ENCODE data around the gene TSPEAR. TPM values are rescaled to one million over a fixed set of nuclear protein-coding genes. Genes with fewer than 3 reads are reported as not detected.

TSPEAR gene
- total RNA-seq, 2 donors from 2014 or later: 1.5 to 6.0 TPM

DNA sequence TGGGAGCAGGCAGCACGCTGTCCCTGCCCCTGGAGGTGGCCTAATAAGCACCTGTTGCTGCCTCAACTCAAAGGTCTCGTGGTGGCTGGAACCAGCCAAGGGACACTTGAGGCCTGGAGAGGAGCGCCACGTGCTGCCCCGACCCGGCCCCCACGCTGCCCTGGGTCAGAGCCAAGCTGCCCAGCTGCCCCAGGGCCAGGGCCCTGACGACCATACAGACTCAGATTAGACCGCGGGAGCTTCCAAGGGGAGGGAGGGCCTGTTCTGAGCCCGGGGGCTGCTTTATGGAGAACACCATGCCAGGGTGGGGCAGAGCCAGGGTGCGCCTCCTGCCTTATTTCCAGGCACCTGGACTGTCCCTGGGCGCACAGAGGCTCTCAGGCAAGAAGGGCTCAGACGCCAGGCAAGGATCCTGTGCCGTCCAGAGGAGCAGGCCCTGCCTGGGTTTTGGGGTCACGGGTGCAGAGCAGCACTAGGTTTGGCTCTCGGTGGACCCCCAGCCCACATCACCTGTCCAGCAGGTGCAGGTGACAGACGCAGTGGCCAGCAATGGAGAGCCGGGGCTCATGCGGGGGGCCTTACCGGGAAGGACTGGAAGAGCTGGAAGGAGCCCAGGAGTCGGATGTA is 190.0 kb downstream of the TSPEAR start:
- H3K36me3 Mint-ChIP-seq (ENCODE audit: low read depth): no peaks in the 10 kb centered on the region
- peak; percentile 37 for DNase-seq
- no peak overlapping the region for H3K27ac Mint-ChIP-seq
- Histone ChIP-seq H3K27me3 (ENCODE audit: control insufficient read depth, insufficient read depth, low read length, poor library complexity, severe bottlenecking) (no peaks in the 10 kb centered on the region), H3K36me3 (ENCODE audit: control insufficient read depth, insufficient read depth, low read length) (no peaks in the 10 kb centered on the region), H3K27ac (ENCODE audit: low read depth, low read length) (no peak overlapping the region), H3K4me1 (ENCODE audit: control insufficient read depth, insufficient read depth, low read length) (no peaks in the 10 kb centered on the region), H3K4me3 (ENCODE audit: low read length) (no peak overlapping the region), H3K9me3 (ENCODE audit: control insufficient read depth, low read length) (peaks cover 10% of the 10 kb centered on the region), H3K9ac (ENCODE audit: extremely low read depth, low read length, poor library complexity, severe bottlenecking) (no peak overlapping the region)
- H3K4me1 Mint-ChIP-seq: no peaks in the 10 kb centered on the region
- no peak overlapping the region for H3K4me3 Mint-ChIP-seq
- H3K9me3 Mint-ChIP-seq: peaks cover 2% of the 10 kb centered on the region
- 94 to 98% methylated on average over 18 to 22 of the region's 22 CpGs for WGBS, 2 experiments (ENCODE audit: insufficient coverage in 1 of 2, insufficient read length in 1 of 2)
- TF ChIP-seq, protein P1, sequence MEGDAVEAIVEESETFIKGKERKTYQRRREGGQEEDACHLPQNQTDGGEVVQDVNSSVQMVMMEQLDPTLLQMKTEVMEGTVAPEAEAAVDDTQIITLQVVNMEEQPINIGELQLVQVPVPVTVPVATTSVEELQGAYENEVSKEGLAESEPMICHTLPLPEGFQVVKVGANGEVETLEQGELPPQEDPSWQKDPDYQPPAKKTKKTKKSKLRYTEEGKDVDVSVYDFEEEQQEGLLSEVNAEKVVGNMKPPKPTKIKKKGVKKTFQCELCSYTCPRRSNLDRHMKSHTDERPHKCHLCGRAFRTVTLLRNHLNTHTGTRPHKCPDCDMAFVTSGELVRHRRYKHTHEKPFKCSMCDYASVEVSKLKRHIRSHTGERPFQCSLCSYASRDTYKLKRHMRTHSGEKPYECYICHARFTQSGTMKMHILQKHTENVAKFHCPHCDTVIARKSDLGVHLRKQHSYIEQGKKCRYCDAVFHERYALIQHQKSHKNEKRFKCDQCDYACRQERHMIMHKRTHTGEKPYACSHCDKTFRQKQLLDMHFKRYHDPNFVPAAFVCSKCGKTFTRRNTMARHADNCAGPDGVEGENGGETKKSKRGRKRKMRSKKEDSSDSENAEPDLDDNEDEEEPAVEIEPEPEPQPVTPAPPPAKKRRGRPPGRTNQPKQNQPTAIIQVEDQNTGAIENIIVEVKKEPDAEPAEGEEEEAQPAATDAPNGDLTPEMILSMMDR (conservative IDR thresholded peaks at IDR 0.05): no peak
- no peaks in the 10 kb centered on the region for H3K27me3 Mint-ChIP-seq (ENCODE audit: insufficient read depth)

DNA sequence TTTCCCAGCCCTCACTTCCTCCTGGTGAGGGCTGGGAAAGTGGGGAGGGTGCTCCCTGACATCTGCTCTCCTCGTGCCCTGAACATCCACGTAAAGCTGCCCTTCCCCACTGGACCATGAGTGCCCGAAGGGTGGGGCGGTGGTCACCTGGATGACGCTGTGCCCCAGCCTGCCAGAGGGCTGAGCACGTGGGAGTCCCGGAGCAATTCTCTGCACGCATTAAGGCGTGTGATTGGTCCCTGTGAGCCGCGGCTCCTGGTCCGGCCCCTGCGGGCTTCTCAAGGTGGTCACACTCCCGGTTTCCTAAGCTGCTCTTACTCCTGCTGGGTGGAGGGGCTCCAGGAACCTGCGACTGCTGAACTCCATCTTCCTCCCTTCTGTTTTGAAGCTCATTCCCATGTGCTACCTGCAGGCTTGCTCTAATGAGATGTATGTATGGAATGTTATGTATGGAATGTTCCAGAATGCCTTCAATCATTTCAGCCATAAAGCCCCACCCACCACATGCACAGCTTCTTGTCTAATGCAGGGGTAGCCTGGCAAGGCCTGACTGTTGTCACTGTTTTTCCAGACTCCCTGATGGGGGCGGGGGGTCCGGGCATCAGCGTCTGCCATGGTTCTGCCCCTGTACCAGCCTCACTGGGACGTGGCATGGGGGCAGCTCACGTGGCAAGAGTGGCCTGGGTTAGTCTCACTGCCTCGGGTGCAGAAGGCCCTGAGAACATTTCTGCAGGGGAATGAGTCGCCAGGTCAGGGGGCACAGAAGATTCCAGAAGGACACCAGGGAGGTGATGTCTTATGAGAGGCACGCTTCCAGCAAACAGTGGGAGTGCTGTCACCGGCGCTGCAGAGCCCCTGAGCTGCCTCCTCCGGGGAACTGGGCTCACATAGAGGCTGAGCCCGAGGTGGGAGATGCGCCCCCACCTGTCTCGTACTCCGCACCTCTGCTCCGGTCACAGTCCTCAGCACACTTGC is 190.8 kb downstream of the TSPEAR start:
- H3K36me3 Mint-ChIP-seq (ENCODE audit: low read depth): no peaks in the 10 kb centered on the region
- no peak overlapping the region for H3K27ac ChIP-seq (ENCODE audit: low read depth, low read length)
- no peaks in the 10 kb centered on the region for H3K27me3 ChIP-seq (ENCODE audit: control insufficient read depth, insufficient read depth, low read length, poor library complexity, severe bottlenecking)
- peak; percentile 44 for DNase-seq
- TF ChIP-seq, protein P1 (conservative IDR thresholded peaks at IDR 0.05): no peak
- no peak overlapping the region for H3K9ac ChIP-seq (ENCODE audit: extremely low read depth, low read length, poor library complexity, severe bottlenecking)
- peaks cover 10% of the 10 kb centered on the region for H3K9me3 ChIP-seq (ENCODE audit: control insufficient read depth, low read length)
- no peak overlapping the region for H3K27ac Mint-ChIP-seq
- H3K36me3 ChIP-seq (ENCODE audit: control insufficient read depth, insufficient read depth, low read length): no peaks in the 10 kb centered on the region
- H3K4me1 ChIP-seq (ENCODE audit: control insufficient read depth, insufficient read depth, low read length): no peaks in the 10 kb centered on the region
- 92 to 93% methylated on average over 18 to 31 of the region's 31 CpGs for WGBS, 2 experiments (ENCODE audit: insufficient coverage in 1 of 2, insufficient read length in 1 of 2)
- no peaks in the 10 kb centered on the region for H3K27me3 Mint-ChIP-seq (ENCODE audit: insufficient read depth)
- H3K4me3 ChIP-seq (ENCODE audit: low read length): no peak overlapping the region
- peaks cover 2% of the 10 kb centered on the region for H3K9me3 Mint-ChIP-seq
- H3K4me3 Mint-ChIP-seq: no peak overlapping the region
- H3K4me1 Mint-ChIP-seq: no peaks in the 10 kb centered on the region

DNA sequence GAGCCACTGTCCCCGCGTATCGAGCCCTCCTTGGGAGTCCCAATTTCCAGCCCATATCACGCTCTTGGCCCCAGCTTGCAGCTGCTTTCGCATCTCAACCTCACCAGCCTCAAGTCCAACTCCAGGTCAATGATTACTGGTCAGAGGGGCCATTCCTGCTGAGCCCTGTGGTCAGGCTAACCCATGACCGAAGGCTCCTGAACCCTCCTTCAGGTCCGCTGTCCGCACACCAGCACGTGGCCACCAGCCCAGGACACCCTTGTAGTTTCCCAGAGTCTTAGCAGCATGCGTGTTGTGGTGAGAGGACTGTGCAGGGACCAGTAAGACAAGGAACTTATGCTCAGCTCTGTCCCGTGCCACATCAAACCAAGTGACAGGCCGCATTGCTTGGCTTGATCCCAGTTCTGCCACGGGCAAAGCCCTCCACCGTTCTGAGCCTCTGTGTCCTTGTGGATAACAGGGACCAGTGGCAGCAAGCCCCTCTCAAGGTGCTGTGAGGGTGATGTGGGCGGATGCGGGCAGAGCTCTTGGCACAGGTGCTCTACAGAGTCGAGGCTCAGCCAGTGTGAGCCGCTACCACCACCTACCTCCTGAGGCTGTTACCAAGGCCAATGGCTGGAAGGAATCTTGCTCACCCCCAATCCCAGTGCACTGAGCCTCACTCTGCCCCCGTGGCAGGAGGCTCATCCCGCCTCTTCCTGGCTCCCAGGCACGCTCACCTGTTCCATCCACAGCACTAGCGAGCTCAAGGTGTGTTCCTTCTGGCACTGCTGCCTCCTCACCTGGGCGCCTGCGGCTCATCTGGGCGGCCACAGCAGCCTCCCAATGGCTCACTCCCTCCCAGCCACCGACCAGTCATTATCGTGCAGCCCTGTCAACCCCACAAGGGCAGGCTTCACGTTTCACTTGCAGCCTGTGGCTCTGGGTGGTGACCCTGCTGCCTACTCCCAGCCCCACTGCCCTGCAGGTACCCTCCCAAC is 191.7 kb downstream of the TSPEAR start:
- H3K27ac ChIP-seq (ENCODE audit: low read depth, low read length): no peak overlapping the region
- DNase-seq: no peak
- H3K9ac ChIP-seq (ENCODE audit: extremely low read depth, low read length, poor library complexity, severe bottlenecking): no peak overlapping the region
- no peak overlapping the region for H3K27ac Mint-ChIP-seq
- no peaks in the 10 kb centered on the region for H3K36me3 Mint-ChIP-seq (ENCODE audit: low read depth)
- no peaks in the 10 kb centered on the region for H3K36me3 ChIP-seq (ENCODE audit: control insufficient read depth, insufficient read depth, low read length)
- no peaks in the 10 kb centered on the region for H3K27me3 Mint-ChIP-seq (ENCODE audit: insufficient read depth)
- H3K4me1 ChIP-seq (ENCODE audit: control insufficient read depth, insufficient read depth, low read length): no peaks in the 10 kb centered on the region
- peaks cover 10% of the 10 kb centered on the region for H3K9me3 ChIP-seq (ENCODE audit: control insufficient read depth, low read length)
- H3K4me3 Mint-ChIP-seq: no peak overlapping the region
- no peak overlapping the region for H3K4me3 ChIP-seq (ENCODE audit: low read length)
- H3K4me1 Mint-ChIP-seq: no peaks in the 10 kb centered on the region
- H3K27me3 ChIP-seq (ENCODE audit: control insufficient read depth, insufficient read depth, low read length, poor library complexity, severe bottlenecking): no peaks in the 10 kb centered on the region
- peaks cover 2% of the 10 kb centered on the region for H3K9me3 Mint-ChIP-seq
- TF ChIP-seq, protein P1 (conservative IDR thresholded peaks at IDR 0.05): no peak
- 89 to 97% methylated on average over 26 to 28 of the region's 28 CpGs for WGBS, 2 experiments (ENCODE audit: insufficient coverage in 1 of 2, insufficient read length in 1 of 2)

All from endodermal cell (in vitro differentiated cells).